Measurements from ENCODE around the gene ST3GAL5. TPM values are rescaled to one million over a fixed set of nuclear protein-coding genes. Genes with fewer than 3 reads are reported as not detected.
A peak's percentile ranks its signal among the peaks of the same experiment; 100 is the strongest.

The ST3GAL5 gene
- 19.4 and 87.6 TPM in 2 replicates for total RNA-seq (ENCODE audit: low replicate concordance)

- TF ChIP-seq CTCF (IDR thresholded peaks at IDR 0.05; ENCODE audit: insufficient read depth, low read length): peak; percentile 63
- peak; percentile 86 for DNase-seq (ENCODE audit: low read depth)
- peak within 1 kb of the TSS; percentile 86 for H3K4me3 ChIP-seq (ENCODE audit: low read depth, low read length)
These were observed at the start of gene ST3GAL5 for GRCh38 chr2:85888684-85889626. ST3GAL5 (minus strand) TSS chr2:85888990; CDS start chr2:85888905, 85 bp downstream.

- no peak for DNase-seq (ENCODE audit: low read depth)
- TF ChIP-seq CTCF (IDR thresholded peaks at IDR 0.05; ENCODE audit: insufficient read depth, low read length): no peak
- H3K4me3 ChIP-seq (ENCODE audit: low read depth, low read length): no peak overlapping the region
These were observed 49.7 kb upstream of the ST3GAL5 start for GRCh38 chr2:85938456-85938855.

- no peak for DNase-seq (ENCODE audit: low read depth)
- H3K4me3 ChIP-seq (ENCODE audit: low read depth, low read length): no peak overlapping the region
- TF ChIP-seq CTCF (IDR thresholded peaks at IDR 0.05; ENCODE audit: insufficient read depth, low read length): no peak
These were observed 48.3 kb upstream of the ST3GAL5 start for GRCh38 chr2:85937069-85937439.

- no peak for TF ChIP-seq CTCF (IDR thresholded peaks at IDR 0.05; ENCODE audit: insufficient read depth, low read length)
- DNase-seq (ENCODE audit: low read depth): no peak
- H3K4me3 ChIP-seq (ENCODE audit: low read depth, low read length): no peak overlapping the region
These were observed 47.8 kb upstream of the ST3GAL5 start for GRCh38 chr2:85936421-85937068.

- H3K4me3 ChIP-seq (ENCODE audit: low read depth, low read length): no peak overlapping the region
- no peak for TF ChIP-seq CTCF (IDR thresholded peaks at IDR 0.05; ENCODE audit: insufficient read depth, low read length)
These were observed 47.0 kb upstream of the ST3GAL5 start for GRCh38 chr2:85935746-85936208.

GRCh38 chr2:85935170-85935745 lies 46.5 kb upstream of the ST3GAL5 start:
- no peak for TF ChIP-seq CTCF (IDR thresholded peaks at IDR 0.05; ENCODE audit: insufficient read depth, low read length)
- DNase-seq (ENCODE audit: low read depth): no peak
- H3K4me3 ChIP-seq (ENCODE audit: low read depth, low read length): no peak overlapping the region

More at GRCh38 chr2:85935746-85936208, 47.0 kb upstream of the ST3GAL5 start:
- DNase-seq (ENCODE audit: low read depth): peak; percentile 89
